HepG2 (cell line): ENCODE data around the gene PP2D1. TPM values are rescaled to one million over a fixed set of nuclear protein-coding genes. Genes with fewer than 3 reads are reported as not detected.

Experiments used
- ARNTL ChIP-seq: sonication (generic); formaldehyde crosslinking; IDR thresholded peaks from 2 replicates; pipeline ENCODE4 v1.4.0; 2020; ENCODE audit warnings: mild to moderate bottlenecking, missing genetic modification reagents
- CHD2 ChIP-seq: IDR thresholded peaks from 2 replicates; pipeline ENCODE4 v1.6.1; 2011; ENCODE audit warnings: low read depth, low read length, improper control_type of control experiment
- FOXA3 ChIP-seq: IDR thresholded peaks from 2 replicates; pipeline ENCODE4 v1.6.1; 2016; ENCODE audit warnings: missing genetic modification reagents, missing compliant biosample characterization
- GATA4 ChIP-seq: sonication (generic); IDR thresholded peaks from 2 replicates; pipeline ENCODE4 v1.6.1; 2016; ENCODE audit warnings: antibody characterized with exemption, low read depth, borderline replicate concordance
- KMT2A ChIP-seq: sonication (generic); formaldehyde crosslinking; IDR thresholded peaks from 2 replicates; pipeline ENCODE4 v1.4.0; 2020; ENCODE audit warnings: missing genetic modification reagents
- MBD4 ChIP-seq: IDR thresholded peaks from 2 replicates; pipeline ENCODE4 v1.6.1; 2012; ENCODE audit warnings: low read length, inconsistent platforms, borderline replicate concordance
- NCOA2 ChIP-seq: sonication (generic); formaldehyde crosslinking; IDR thresholded peaks from 2 replicates; pipeline ENCODE4 v1.8.0; 2022; ENCODE audit warnings: inconsistent platforms
- NFIB ChIP-seq: sonication (generic); formaldehyde crosslinking; IDR thresholded peaks from 2 replicates; pipeline ENCODE4 v1.9.0; 2021; ENCODE audit warnings: missing genetic modification reagents, mild to moderate bottlenecking, borderline replicate concordance
- PAF1 ChIP-seq: IDR thresholded peaks from 2 replicates; pipeline ENCODE4 v1.6.1; 2016; ENCODE audit warnings: missing genetic modification reagents, missing compliant biosample characterization
- RXRA ChIP-seq: sonication (generic); formaldehyde crosslinking; IDR thresholded peaks from 2 replicates; pipeline ENCODE4 v1.5.1; 2020; ENCODE audit warnings: missing genetic modification reagents
- SKIL ChIP-seq: sonication (generic); formaldehyde crosslinking; IDR thresholded peaks from 2 replicates; pipeline ENCODE4 v1.8.0; 2022; ENCODE audit warnings: missing genetic modification reagents, mild to moderate bottlenecking, moderate library complexity, borderline replicate concordance
- SOX13 ChIP-seq, 3 experiments: fragments of 450-650 bp in 1 of 3; sonication (generic) in 1 of 3; formaldehyde crosslinking in 1 of 3; IDR thresholded peaks in 2 of 3; conservative IDR thresholded peaks in 1 of 3; 2 replicates each; pipeline versions ENCODE4 v1.5.0 to v1.6.1; 2016 to 2020; ENCODE audit warnings: antibody characterized with exemption in 1 of 3, mild to moderate bottlenecking in 1 of 3, missing compliant biosample characterization in 1 of 3, missing genetic modification reagents in 1 of 3, moderate library complexity in 1 of 3
- SSRP1 ChIP-seq: IDR thresholded peaks from 2 replicates; pipeline ENCODE4 v1.6.1; 2016; ENCODE audit warnings: control low read depth
- YEATS2 ChIP-seq: sonication (generic); formaldehyde crosslinking; IDR thresholded peaks from 2 replicates; pipeline ENCODE4 v1.4.0; 2020; ENCODE audit warnings: missing genetic modification reagents, borderline replicate concordance
- ZFP36L1 ChIP-seq: sonication (generic); formaldehyde crosslinking; IDR thresholded peaks from 2 replicates; pipeline ENCODE4 v1.8.0; 2022; ENCODE audit warnings: mild to moderate bottlenecking, missing genetic modification reagents, moderate library complexity
- ZMYM3 ChIP-seq: sonication (generic); formaldehyde crosslinking; IDR thresholded peaks from 2 replicates; pipeline ENCODE4 v1.5.1; 2020; ENCODE audit warnings: mild to moderate bottlenecking, missing genetic modification reagents
- ZNF143 ChIP-seq: sonication (generic); formaldehyde crosslinking; IDR thresholded peaks from 2 replicates; pipeline ENCODE4 v1.4.0; 2020; ENCODE audit warnings: missing genetic modification reagents
- ZNF20 ChIP-seq: sonication (generic); formaldehyde crosslinking; IDR thresholded peaks from 2 replicates; pipeline ENCODE4 v1.4.0; 2020; ENCODE audit warnings: mild to moderate bottlenecking, moderate library complexity, missing genetic modification reagents
- ZNF749 ChIP-seq: sonication (generic); formaldehyde crosslinking; IDR thresholded peaks from 2 replicates; pipeline ENCODE4 v1.8.0; 2022; ENCODE audit warnings: mild to moderate bottlenecking, missing genetic modification reagents, moderate library complexity, borderline replicate concordance
- ZNF776 ChIP-seq: sonication (generic); formaldehyde crosslinking; IDR thresholded peaks from 2 replicates; pipeline ENCODE4 v1.4.0; 2020; ENCODE audit warnings: mild to moderate bottlenecking, missing genetic modification reagents
- ZNF788 ChIP-seq: sonication (generic); formaldehyde crosslinking; IDR thresholded peaks from 2 replicates; pipeline ENCODE4 v1.5.0; 2020; ENCODE audit warnings: mild to moderate bottlenecking, missing genetic modification reagents, borderline replicate concordance
- polyA plus RNA-seq, 8 experiments: library from polyadenylated mRNA; depleted of rRNA in 3 of 8; stranded (reverse) in 7 of 8; unstranded in 1 of 8; fragments of >200 nt; fragmentation: Illumina TruSeq in 4 of 8; extraction: Trizol in 4 of 8; gene quantifications; 2 replicates each; pipeline versions ENCODE4 v1.2.1 to v1.2.3, GENCODE V29; 2011 to 2016; ENCODE audit warnings: low read depth in 4 of 8, missing spikeins in 1 of 8, mixed read lengths in 1 of 8; ENCODE audit not compliant: insufficient read depth in 1 of 8
- total RNA-seq, 5 experiments: library from RNA; depleted of rRNA; stranded (reverse); fragments of >200 nt; fragmentation: Illumina TruSeq; extraction: Trizol; gene quantifications; 2 replicates each; pipeline ENCODE4 v1.2.3, GENCODE V29; 2016; ENCODE audit warnings: low read depth in 1 of 5
- TF ChIP-seq, protein P1 (sequence below): sonication (generic); formaldehyde crosslinking; IDR thresholded peaks from 2 replicates; pipeline ENCODE4 v1.5.0; 2020; ENCODE audit warnings: missing genetic modification reagents
- TF ChIP-seq, protein P2 (sequence below): sonication (generic); formaldehyde crosslinking; IDR thresholded peaks from 2 replicates; pipeline ENCODE4 v1.4.0; 2020; ENCODE audit warnings: mild to moderate bottlenecking, missing genetic modification reagents, borderline replicate concordance

PP2D1 gene
- total and polyA plus RNA-seq, 2 of the 13 experiments (the other 11 are each of a cell fraction or from before 2014, with no cell fraction given) = not detected

DNA sequence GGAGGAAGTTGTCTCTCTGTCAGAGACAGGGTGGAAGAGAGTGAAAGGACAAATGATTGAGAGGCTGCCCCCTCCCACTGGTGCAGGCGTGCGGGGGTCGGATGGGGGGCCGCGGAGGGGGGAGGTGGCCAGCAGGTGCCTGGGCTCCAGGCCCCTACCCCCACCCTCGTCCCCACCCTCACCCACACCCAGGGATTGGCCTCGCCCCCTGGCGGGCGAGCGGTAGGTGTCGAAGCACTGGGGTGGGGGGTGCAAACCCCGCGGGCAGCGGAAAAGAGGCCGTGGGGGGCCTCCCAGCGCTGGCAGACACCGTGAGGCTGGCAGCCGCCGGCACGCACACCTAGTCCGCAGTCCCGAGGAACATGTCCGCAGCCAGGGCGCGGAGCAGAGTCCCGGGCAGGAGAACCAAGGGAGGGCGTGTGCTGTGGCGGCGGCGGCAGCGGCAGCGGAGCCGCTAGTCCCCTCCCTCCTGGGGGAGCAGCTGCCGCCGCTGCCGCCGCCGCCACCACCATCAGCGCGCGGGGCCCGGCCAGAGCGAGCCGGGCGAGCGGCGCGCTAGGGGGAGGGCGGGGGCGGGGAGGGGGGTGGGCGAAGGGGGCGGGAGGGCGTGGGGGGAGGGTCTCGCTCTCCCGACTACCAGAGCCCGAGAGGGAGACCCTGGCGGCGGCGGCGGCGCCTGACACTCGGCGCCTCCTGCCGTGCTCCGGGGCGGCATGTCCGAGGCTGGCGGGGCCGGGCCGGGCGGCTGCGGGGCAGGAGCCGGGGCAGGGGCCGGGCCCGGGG lies 27.9 kb upstream of the PP2D1 start, which contains the start of gene KAT2B (continued):
- no peak for TF ChIP-seq SOX13 (IDR thresholded peaks at IDR 0.05)
- peak in 1 of 2 experiments; percentile 58; a peak in 2 of 4 replicates for TF ChIP-seq SOX13 (CRISPR knock-in tag; conservative IDR thresholded peaks at IDR 0.05 in 1 of 2, IDR thresholded peaks at IDR 0.05 in 1 of 2)
- TF ChIP-seq ZNF20 (CRISPR knock-in tag) = no peak
- TF ChIP-seq, protein P1, sequence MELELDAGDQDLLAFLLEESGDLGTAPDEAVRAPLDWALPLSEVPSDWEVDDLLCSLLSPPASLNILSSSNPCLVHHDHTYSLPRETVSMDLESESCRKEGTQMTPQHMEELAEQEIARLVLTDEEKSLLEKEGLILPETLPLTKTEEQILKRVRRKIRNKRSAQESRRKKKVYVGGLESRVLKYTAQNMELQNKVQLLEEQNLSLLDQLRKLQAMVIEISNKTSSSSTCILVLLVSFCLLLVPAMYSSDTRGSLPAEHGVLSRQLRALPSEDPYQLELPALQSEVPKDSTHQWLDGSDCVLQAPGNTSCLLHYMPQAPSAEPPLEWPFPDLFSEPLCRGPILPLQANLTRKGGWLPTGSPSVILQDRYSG (CRISPR knock-in tag) = no peak
- TF ChIP-seq YEATS2 (CRISPR knock-in tag) = no peak
- no peak for TF ChIP-seq ARNTL
- TF ChIP-seq ZNF776 = no peak
- TF ChIP-seq PAF1 (CRISPR knock-in tag) = no peak
- no peak for TF ChIP-seq ZNF749 (CRISPR knock-in tag)
- no peak for TF ChIP-seq ZFP36L1 (CRISPR knock-in tag)
- TF ChIP-seq ZNF788 = peak; percentile 60; the same call in 1 of the 2 replicates
- no peak for TF ChIP-seq ZNF143
- no peak for TF ChIP-seq SSRP1 (CRISPR knock-in tag)
- TF ChIP-seq, protein P2, sequence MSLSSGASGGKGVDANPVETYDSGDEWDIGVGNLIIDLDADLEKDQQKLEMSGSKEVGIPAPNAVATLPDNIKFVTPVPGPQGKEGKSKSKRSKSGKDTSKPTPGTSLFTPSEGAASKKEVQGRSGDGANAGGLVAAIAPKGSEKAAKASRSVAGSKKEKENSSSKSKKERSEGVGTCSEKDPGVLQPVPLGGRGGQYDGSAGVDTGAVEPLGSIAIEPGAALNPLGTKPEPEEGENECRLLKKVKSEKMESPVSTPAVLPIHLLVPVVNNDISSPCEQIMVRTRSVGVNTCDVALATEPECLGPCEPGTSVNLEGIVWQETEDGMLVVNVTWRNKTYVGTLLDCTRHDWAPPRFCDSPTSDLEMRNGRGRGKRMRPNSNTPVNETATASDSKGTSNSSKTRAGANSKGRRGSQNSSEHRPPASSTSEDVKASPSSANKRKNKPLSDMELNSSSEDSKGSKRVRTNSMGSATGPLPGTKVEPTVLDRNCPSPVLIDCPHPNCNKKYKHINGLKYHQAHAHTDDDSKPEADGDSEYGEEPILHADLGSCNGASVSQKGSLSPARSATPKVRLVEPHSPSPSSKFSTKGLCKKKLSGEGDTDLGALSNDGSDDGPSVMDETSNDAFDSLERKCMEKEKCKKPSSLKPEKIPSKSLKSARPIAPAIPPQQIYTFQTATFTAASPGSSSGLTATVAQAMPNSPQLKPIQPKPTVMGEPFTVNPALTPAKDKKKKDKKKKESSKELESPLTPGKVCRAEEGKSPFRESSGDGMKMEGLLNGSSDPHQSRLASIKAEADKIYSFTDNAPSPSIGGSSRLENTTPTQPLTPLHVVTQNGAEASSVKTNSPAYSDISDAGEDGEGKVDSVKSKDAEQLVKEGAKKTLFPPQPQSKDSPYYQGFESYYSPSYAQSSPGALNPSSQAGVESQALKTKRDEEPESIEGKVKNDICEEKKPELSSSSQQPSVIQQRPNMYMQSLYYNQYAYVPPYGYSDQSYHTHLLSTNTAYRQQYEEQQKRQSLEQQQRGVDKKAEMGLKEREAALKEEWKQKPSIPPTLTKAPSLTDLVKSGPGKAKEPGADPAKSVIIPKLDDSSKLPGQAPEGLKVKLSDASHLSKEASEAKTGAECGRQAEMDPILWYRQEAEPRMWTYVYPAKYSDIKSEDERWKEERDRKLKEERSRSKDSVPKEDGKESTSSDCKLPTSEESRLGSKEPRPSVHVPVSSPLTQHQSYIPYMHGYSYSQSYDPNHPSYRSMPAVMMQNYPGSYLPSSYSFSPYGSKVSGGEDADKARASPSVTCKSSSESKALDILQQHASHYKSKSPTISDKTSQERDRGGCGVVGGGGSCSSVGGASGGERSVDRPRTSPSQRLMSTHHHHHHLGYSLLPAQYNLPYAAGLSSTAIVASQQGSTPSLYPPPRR (CRISPR knock-in tag) = no peak
- TF ChIP-seq MBD4 = no peak
- no peak for TF ChIP-seq SKIL (CRISPR knock-in tag)
- TF ChIP-seq FOXA3 = no peak
- no peak for TF ChIP-seq NFIB (CRISPR knock-in tag)
- peak; percentile 13; the same call in 1 of the 2 replicates for TF ChIP-seq RXRA
- TF ChIP-seq CHD2 = no peak
- TF ChIP-seq KMT2A (CRISPR knock-in tag) = no peak
- TF ChIP-seq NCOA2 (CRISPR knock-in tag) = no peak
- peak; percentile 53; the same call in 1 of the 2 replicates for TF ChIP-seq ZMYM3
- no peak for TF ChIP-seq GATA4
